GM23338 (cell line): ENCODE data around the gene NTM. TPM values are rescaled to one million over a fixed set of nuclear protein-coding genes. Genes with fewer than 3 reads are reported as not detected.

ENCODE experiments used
- ATAC-seq: fragments of 200-7000 bp; cut with Tn5 transposase; 3 replicates; pipeline ENCODE4 v1.9.1; 2020
- DNase-seq: peaks from one replicate; pipeline ENCODE4 v3.0.0-alpha.2; 2015; ENCODE audit warnings: low spot score
- H2AFZ ChIP-seq: fragments of 200-600 bp; sonication (generic); 2 replicates; pipeline ENCODE4 v1.8.0; 2016; ENCODE audit warnings: antibody characterized with exemption, mild to moderate bottlenecking, moderate library complexity
- H3F3A ChIP-seq: fragments of 200-600 bp; sonication (generic); replicated peaks from 2 replicates; pipeline ENCODE4 v1.8.0; 2017; ENCODE audit warnings: antibody characterized with exemption, mixed run types, low read depth
- H3K27ac ChIP-seq: fragments of 200-600 bp; sonication (generic); 2 replicates; pipeline ENCODE4 v1.6.1; 2016; ENCODE audit warnings: low read depth
- H3K27me3 ChIP-seq: fragments of 200-600 bp; sonication (generic); 2 replicates; pipeline ENCODE4 v1.8.0; 2016; ENCODE audit warnings: mild to moderate bottlenecking, mixed run types, moderate library complexity; ENCODE audit not compliant: insufficient read depth
- H3K36me3 ChIP-seq: fragments of 200-600 bp; sonication (generic); 2 replicates; pipeline ENCODE4 v1.8.0; 2016; ENCODE audit warnings: mild to moderate bottlenecking; ENCODE audit not compliant: insufficient read depth
- H3K4me1 ChIP-seq: fragments of 200-600 bp; sonication (generic); 2 replicates; pipeline ENCODE4 v1.8.0; 2016; ENCODE audit warnings: mild to moderate bottlenecking, moderate library complexity; ENCODE audit not compliant: insufficient read depth
- H3K4me2 ChIP-seq: fragments of 200-600 bp; sonication (generic); 2 replicates; pipeline ENCODE4 v1.7.1; 2017; ENCODE audit warnings: mixed run types
- H3K4me3 ChIP-seq: fragments of 200-600 bp; sonication (generic); 2 replicates; pipeline ENCODE4 v1.6.1; 2016; ENCODE audit warnings: mixed run types
- H3K79me2 ChIP-seq: fragments of 200-600 bp; sonication (generic); replicated peaks from 2 replicates; pipeline ENCODE4 v1.8.0; 2017; ENCODE audit warnings: mild to moderate bottlenecking; ENCODE audit not compliant: insufficient read depth
- H3K9me2 ChIP-seq: fragments of 200-600 bp; sonication (generic); 2 replicates; pipeline ENCODE4 v1.8.0; 2017; ENCODE audit not compliant: insufficient read depth
- H4K20me1 ChIP-seq: fragments of 200-600 bp; sonication (generic); replicated peaks from 2 replicates; pipeline ENCODE4 v1.8.0; 2017; ENCODE audit warnings: mild to moderate bottlenecking; ENCODE audit not compliant: insufficient read depth
- H3K27ac Mint-ChIP-seq: 2 replicates; pipeline ENCODE4 v1.8.0; 2020; ENCODE audit warnings: inconsistent platforms, mild to moderate bottlenecking, moderate library complexity, mixed read lengths
- H3K27me3 Mint-ChIP-seq: 3 replicates; pipeline ENCODE4 v1.8.0; 2022; ENCODE audit warnings: low read depth, mild to moderate bottlenecking, moderate library complexity, mixed read lengths, inconsistent platforms; ENCODE audit not compliant: insufficient read depth, poor library complexity
- H3K36me3 Mint-ChIP-seq: 3 replicates; pipeline ENCODE4 v1.8.0; 2021; ENCODE audit warnings: low read depth, mild to moderate bottlenecking, inconsistent platforms, moderate library complexity, mixed read lengths
- H3K4me1 Mint-ChIP-seq: 3 replicates; pipeline ENCODE4 v1.8.0; 2020; ENCODE audit warnings: mild to moderate bottlenecking, inconsistent platforms, mixed read lengths
- H3K4me3 Mint-ChIP-seq: 3 replicates; pipeline ENCODE4 v1.8.0; 2021; ENCODE audit warnings: moderate library complexity, mild to moderate bottlenecking, inconsistent platforms, mixed read lengths
- H3K9me3 Mint-ChIP-seq: 3 replicates; pipeline ENCODE4 v1.8.0; 2020; ENCODE audit warnings: moderate library complexity, mild to moderate bottlenecking, inconsistent platforms, mixed read lengths
- CREB1 ChIP-seq: fragments of 250-450 bp; sonication (Bioruptor Pico); IDR thresholded peaks from 2 replicates; pipeline ENCODE4 v1.5.0; 2020; ENCODE audit warnings: low read depth, mild to moderate bottlenecking, moderate library complexity
- CTCF ChIP-seq, 2 experiments: fragments of 200-600 bp in 1 of 2; sonication (generic) in 1 of 2; conservative IDR thresholded peaks; 2 replicates each; pipeline versions ENCODE4 v1.5.1 to v1.6.1; 2016 to 2017; ENCODE audit warnings: antibody characterized with exemption in 2 of 2, low read depth in 2 of 2, mild to moderate bottlenecking in 2 of 2, moderate library complexity in 1 of 2
- ETS1 ChIP-seq: IDR thresholded peaks from 2 replicates; pipeline ENCODE4 v1.6.1; 2016; ENCODE audit warnings: antibody characterized with exemption
- EZH2phosphoT487 ChIP-seq: fragments of 200-600 bp; sonication (generic); IDR thresholded peaks from one replicate; pipeline ENCODE4 v1.8.1; 2018; ENCODE audit warnings: antibody characterized with exemption; ENCODE audit not compliant: unreplicated experiment
- JUNB ChIP-seq: IDR thresholded peaks from one replicate; pipeline ENCODE4 v1.6.1; 2016; ENCODE audit warnings: antibody characterized with exemption; ENCODE audit not compliant: unreplicated experiment
- NANOG ChIP-seq: IDR thresholded peaks from 2 replicates; pipeline ENCODE4 v1.6.1; 2016; ENCODE audit warnings: antibody characterized with exemption, borderline replicate concordance
- POLR2AphosphoS5 ChIP-seq: IDR thresholded peaks from 2 replicates; pipeline ENCODE4 v1.6.1; 2016; ENCODE audit warnings: antibody characterized with exemption, low read depth
- REST ChIP-seq: IDR thresholded peaks from one replicate; pipeline ENCODE4 v1.6.1; 2018; ENCODE audit warnings: antibody characterized with exemption; ENCODE audit not compliant: unreplicated experiment
- STAT1 ChIP-seq: IDR thresholded peaks from one replicate; pipeline ENCODE4 v1.6.1; 2016; ENCODE audit warnings: antibody characterized with exemption; ENCODE audit not compliant: unreplicated experiment
- ZNF331 ChIP-seq: fragments of 250-450 bp; sonication (Bioruptor Pico); IDR thresholded peaks from 2 replicates; pipeline ENCODE4 v1.5.0; 2020; ENCODE audit warnings: low read depth, mild to moderate bottlenecking, moderate library complexity
- ZNF462 ChIP-seq: fragments of 250-450 bp; sonication (Bioruptor Pico); IDR thresholded peaks from 2 replicates; pipeline ENCODE4 v1.5.0; 2020; ENCODE audit warnings: mild to moderate bottlenecking, moderate library complexity
- polyA plus RNA-seq: library from polyadenylated mRNA; unstranded; fragments of >200 nt; fragmentation: Nextera tagmentation; extraction: Ambion mirVana; gene quantifications from 2 replicates; pipeline ENCODE4 v1.2.1, GENCODE V29; 2016
- total RNA-seq: library from RNA; depleted of rRNA; stranded (reverse); fragments of >200 nt; shearing (Covaris generic); gene quantifications from 2 replicates; pipeline ENCODE4 v1.2.3, GENCODE V29; 2014

Gene NTM
- total and polyA plus RNA-seq, 2 experiments from 2014 or later: 10.6 to 14.6 TPM

GRCh38 chr11:131353766-131354165 lies 16.6 kb upstream of the NTM start:
- Histone ChIP-seq H3K27me3 (no peaks in the 10 kb centered on the region), H3K36me3 (no peaks in the 10 kb centered on the region), H3K79me2 (no peaks in the 10 kb centered on the region), H2AFZ (no peak overlapping the region), H3K27ac (no peak overlapping the region), H3K9me2 (no peaks in the 10 kb centered on the region), H3K4me2 (0 out of 2 replicates have a peak overlapping the region, but pooled peaks have one; percentile 1), H3F3A (no peaks in the 10 kb centered on the region), H3K4me3 (no peak overlapping the region), H3K4me1 (peaks cover 32% of the 10 kb centered on the region), H4K20me1 (no peaks in the 10 kb centered on the region)
- H3K27me3 Mint-ChIP-seq: peaks cover 2% of the 10 kb centered on the region
- H3K9me3 Mint-ChIP-seq: no peaks in the 10 kb centered on the region
- ATAC-seq (no peak), DNase-seq (no peak)
- TF ChIP-seq ETS1 (no peak), ZNF331 (CRISPR knock-in tag) (no peak), CTCF (conservative IDR thresholded peaks at IDR 0.05; ENCODE audit: low read depth in 2 of 2) (no peak), EZH2phosphoT487 (no peak), STAT1 (no peak), JUNB (no peak), REST (no peak), NANOG (no peak), ZNF462 (CRISPR knock-in tag) (no peak), POLR2AphosphoS5 (no peak), CREB1 (CRISPR knock-in tag) (no peak)
- H3K4me1 Mint-ChIP-seq: peaks cover 32% of the 10 kb centered on the region
- no peak overlapping the region for H3K4me3 Mint-ChIP-seq
- H3K27ac Mint-ChIP-seq: peak overlapping the region; percentile 95; the same call in 1 of the 2 replicates
- H3K36me3 Mint-ChIP-seq: peaks cover 8% of the 10 kb centered on the region; the same call in 2 of the 3 replicates
